DMS 273 treated with DMSO at 0.1 percent for 48 hours (cell line): ENCODE measurements around the gene PSTPIP1.

Experiments
- DNase-seq: peaks from one replicate; lab custom pipeline; 2025; lab: John Stamatoyannopoulos, UW

The PSTPIP1 gene

GRCh38 chr15:77018796-77019505 is 24.0 kb downstream of the PSTPIP1 start:
- no peak for DNase-seq

- no peak for DNase-seq
Observed at GRCh38 chr15:77019521-77020331, 24.8 kb downstream of the PSTPIP1 start.

GRCh38 chr15:77020348-77021087 is 25.6 kb downstream of the PSTPIP1 start:
- no peak for DNase-seq

GRCh38 chr15:77021088-77021481 is 26.2 kb downstream of the PSTPIP1 start:
- no peak for DNase-seq

GRCh38 chr15:77021803-77022381 is 27.0 kb downstream of the PSTPIP1 start:
- DNase-seq = no peak

- DNase-seq = no peak
Observed at GRCh38 chr15:77022646-77023575, 28.0 kb downstream of the PSTPIP1 start.

GRCh38 chr15:77023576-77024272 is 28.8 kb downstream of the PSTPIP1 start:
- DNase-seq = no peak

- peak; percentile 31 for DNase-seq
Observed at GRCh38 chr15:77024273-77025082, 29.6 kb downstream of the PSTPIP1 start.

GRCh38 chr15:77025083-77025901 is 30.4 kb downstream of the PSTPIP1 start:
- no peak for DNase-seq

GRCh38 chr15:77025941-77026411 is 31.1 kb downstream of the PSTPIP1 start:
- no peak for DNase-seq

GRCh38 chr15:77026501-77027110 is 31.7 kb downstream of the PSTPIP1 start:
- DNase-seq = no peak

GRCh38 chr15:77027111-77027696 is 32.3 kb downstream of the PSTPIP1 start:
- DNase-seq = no peak

GRCh38 chr15:77027697-77028450 is 32.9 kb downstream of the PSTPIP1 start:
- no peak for DNase-seq

GRCh38 chr15:77028451-77029165 is 33.7 kb downstream of the PSTPIP1 start:
- no peak for DNase-seq

- no peak for DNase-seq
Observed at GRCh38 chr15:77029166-77030047, 34.5 kb downstream of the PSTPIP1 start.
